ENCODE measurements around the gene YES1.
"Not testable (repeated sequence)": the region's sequence is repeated elsewhere in the genome, so short reads cannot be mapped to it uniquely, and the experiment has no call there.

The YES1 gene

GRCh38 chr18:686339-687111 is 125.5 kb downstream of the YES1 start:
- DNase-seq (ENCODE audit: low read depth, low spot score), result no peak

GRCh38 chr18:685438-685837 is 126.6 kb downstream of the YES1 start:
- no peak for DNase-seq (ENCODE audit: low read depth, low spot score)

DNA sequence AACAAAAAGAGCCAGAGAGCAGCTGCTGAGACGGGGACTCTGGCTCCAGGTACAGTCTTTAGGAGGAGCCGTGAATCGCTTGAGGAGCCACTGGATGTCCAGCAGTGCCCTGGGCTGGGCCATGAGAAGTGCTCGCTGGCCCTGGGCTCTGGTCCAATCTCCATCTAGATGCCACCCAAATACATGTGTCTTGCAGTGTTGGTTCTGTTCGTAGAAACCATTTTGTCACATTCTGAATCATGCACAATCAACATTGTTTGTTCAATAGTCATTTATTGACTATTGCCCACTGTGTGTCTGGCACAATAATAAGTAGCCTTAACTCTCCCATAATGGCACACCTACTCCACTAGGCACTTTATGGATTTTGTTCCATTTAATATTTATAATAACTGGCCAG is 128.5 kb downstream of the YES1 start:
- no peak for DNase-seq (ENCODE audit: low read depth, low spot score)

DNA sequence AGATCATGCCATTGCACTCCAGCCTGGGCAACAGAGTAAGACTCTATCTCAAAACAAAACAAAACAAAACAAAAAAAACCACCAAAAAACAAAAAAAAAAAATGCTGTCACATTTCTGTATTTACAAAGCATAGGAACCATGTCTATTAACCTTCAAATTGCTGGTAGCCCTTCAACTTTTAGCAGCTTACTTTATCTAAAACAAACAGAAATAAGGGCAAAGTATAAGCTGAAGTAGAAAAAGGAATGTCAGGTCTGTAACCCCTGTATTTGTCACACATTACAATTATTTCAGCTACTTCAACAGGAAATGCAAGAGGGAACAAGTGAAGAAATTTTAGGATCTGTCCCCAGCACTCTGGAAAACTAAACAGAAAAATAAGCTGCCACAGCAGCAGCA is 129.2 kb downstream of the YES1 start:
- no peak for DNase-seq (ENCODE audit: low read depth, low spot score)

DNA sequence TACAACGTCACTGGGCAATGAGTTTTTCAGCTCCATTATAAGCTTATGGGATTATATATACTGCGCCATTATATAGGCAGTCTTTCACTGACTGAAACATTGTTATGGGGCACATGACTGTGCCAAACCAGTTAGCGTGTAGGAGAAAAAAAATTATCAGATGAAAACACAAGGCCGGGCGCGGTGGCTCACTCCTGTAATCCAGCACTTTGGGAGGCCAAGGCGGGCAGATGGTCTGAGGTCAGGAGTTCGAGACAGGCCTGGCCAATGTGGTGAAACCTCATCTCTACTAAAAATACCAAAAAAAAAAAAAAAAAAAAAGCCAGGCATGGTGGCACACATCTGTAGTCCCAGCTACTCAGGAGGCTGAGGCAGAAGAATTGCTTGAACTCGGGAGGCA is 129.6 kb downstream of the YES1 start:
- DNase-seq (ENCODE audit: low read depth, low spot score), result not testable (repeated sequence)

- DNase-seq (ENCODE audit: low read depth, low spot score), result no peak
Measured at GRCh38 chr18:681985-682384, 130.1 kb downstream of the YES1 start.

DNA sequence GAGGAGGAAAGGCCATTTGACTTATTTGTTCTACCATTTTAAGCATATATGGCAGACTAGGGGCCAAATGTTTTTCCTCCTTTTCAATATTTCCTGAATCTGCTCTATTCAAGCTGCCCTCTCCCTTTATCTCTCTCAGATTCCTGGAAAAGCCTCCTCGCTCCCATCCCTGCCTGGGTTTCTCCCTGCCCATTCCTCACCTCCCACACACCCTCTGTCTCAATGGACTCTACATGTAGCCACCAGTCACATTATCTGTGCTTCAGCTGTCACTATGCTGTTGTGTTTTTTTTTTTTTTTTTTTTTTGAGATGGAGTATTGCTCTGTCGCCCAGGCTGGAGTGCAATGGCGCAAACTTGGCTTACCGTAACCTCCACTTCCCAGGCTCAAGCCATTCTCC is 131.7 kb downstream of the YES1 start:
- DNase-seq (ENCODE audit: low read depth, low spot score), result no peak

DNA sequence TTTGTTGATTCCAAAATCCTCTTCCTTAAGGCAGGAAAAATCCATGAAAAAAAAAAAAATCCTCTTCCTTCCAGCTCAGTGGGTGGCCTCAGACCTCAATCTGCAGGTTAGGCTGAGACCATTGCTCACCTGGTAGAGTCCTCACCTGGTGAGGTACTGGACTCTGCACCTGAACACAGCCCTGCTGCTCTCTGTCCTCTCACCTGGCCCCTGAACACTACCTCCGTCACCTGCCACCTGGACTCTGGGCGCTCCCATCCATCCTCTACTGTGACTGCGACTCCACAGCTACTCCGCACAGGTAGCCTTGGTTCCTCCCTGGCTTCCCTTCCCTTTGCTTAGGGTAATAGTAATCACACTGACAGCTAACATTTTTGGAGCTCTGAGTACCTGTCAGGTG is 132.5 kb downstream of the YES1 start:
- no peak for DNase-seq (ENCODE audit: low read depth, low spot score)

DNA sequence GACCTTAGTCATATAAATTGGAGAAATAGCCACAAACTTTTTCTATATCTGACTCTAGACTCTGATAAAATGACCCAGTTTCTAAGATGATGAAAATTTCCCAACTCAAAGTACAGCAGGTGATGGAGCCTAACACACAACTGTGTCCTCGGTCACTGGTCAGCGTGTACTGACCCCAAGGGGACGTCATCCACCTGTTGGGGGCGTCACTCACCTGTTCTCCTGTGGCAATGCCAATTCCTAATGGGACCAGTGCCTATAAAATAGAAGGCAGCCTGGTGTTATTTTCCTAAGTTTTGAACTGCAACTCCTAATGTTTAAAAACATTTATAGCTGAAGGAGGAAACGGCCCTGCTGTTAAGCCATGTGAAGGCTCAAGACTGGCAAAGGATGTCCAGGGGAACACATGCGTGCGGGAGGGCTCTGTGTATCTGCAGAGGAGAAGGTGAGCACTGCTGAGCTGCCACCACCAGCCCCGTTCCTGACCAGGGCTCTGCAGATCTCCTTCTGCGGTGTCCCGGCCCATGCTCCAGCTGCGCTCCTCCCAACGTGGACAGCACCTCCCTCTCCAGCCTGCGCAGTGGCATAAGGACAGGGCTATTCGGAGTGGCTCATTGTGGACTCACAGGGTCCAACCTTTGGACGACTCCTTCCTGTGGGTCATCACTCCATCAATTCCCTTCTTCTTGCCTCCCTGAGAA is 133.4 kb downstream of the YES1 start:
- DNase-seq (ENCODE audit: low read depth, low spot score), result no peak

- no peak for DNase-seq (ENCODE audit: low read depth, low spot score)
Measured at GRCh38 chr18:677951-678381, 134.1 kb downstream of the YES1 start.

- DNase-seq (ENCODE audit: low read depth, low spot score), result no peak
Measured at GRCh38 chr18:677145-677544, 134.9 kb downstream of the YES1 start.

- DNase-seq (ENCODE audit: low read depth, low spot score), result no peak
Measured at GRCh38 chr18:676736-677135, 135.3 kb downstream of the YES1 start.

- no peak for DNase-seq (ENCODE audit: low read depth, low spot score)
Measured at GRCh38 chr18:676069-676468, 136.0 kb downstream of the YES1 start.

DNA sequence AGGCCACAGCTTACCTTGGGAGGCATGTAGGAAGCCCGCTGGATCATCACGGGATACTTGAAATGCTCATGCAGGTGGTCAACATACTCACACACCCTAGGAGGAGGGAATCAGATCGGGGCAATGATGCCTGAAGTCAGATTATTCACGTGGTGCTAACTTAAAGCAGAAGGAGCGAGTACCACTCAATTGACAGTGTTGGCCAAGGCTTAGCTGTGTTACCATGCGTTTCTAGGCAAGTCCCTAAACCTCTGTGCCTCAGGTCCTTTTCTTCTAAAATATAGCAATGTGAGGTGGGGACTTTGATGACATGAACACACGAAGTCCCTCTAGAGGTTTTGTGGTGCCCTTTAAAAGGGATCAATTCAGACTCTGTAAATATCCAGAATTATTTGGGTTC is 136.7 kb downstream of the YES1 start:
- DNase-seq (ENCODE audit: low read depth, low spot score), result no peak

- DNase-seq (ENCODE audit: low read depth, low spot score), result no peak
Measured at GRCh38 chr18:673769-674168, 138.3 kb downstream of the YES1 start.

- no peak for DNase-seq (ENCODE audit: low read depth, low spot score)
Measured at GRCh38 chr18:673317-673716, 138.7 kb downstream of the YES1 start.
